ENCODE results near the gene PTPN22. TPM values are rescaled to one million over a fixed set of nuclear protein-coding genes. Genes with fewer than 3 reads are reported as not detected.

The PTPN22 gene
- total and polyA plus RNA-seq, 9 of the 15 experiments (the other 6 are each of a cell fraction or from before 2014, with no cell fraction given), result 0.45 to 4.6 (median 1.1) TPM

DNA sequence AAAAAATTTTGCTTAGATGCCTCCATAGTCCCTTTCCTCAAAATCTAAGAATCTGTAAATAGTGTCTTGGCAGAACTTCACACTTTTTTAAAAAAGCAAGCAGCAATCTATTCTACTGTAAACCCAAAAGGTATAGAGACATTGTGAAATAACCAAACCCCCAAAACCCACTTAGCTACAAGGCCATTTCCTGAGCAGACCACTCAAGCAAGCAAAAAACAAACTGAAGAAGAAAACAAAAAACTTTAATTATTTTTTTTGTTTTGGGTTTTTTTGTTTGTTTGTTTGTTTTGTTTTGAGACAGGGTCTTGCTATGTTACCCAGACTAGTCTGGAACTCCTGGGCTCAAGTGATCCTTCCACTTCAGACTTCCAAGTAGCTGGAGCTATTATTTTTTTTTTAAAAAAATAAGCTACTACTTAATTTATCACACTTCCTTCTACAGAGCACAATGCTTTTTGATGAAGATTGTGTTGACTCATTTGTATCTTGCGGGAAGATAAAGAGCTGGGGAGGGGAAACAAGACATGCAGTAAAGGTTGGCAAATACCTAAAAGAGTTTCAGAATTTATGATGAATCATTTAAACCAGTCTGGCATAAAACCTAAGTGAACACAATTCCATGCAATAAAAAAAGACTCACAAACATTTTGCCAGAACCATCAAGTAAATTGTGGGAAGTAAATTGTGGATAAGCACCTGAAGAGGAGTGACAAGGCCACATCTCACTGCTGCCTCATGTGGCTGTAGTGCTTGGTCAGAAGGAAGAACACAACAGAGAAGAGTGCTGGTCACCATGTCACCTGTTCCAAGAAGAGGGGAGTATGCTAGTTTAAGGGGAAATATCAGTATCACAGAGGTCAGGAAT lies 2.7 kb upstream of the PTPN22 start (continued):
- TF ChIP-seq DPF2 (IDR thresholded peaks at IDR 0.05), result peak; percentile 78
- TF ChIP-seq ZNF830 (CRISPR knock-in tag; IDR thresholded peaks at IDR 0.05), result no peak
- peak; percentile 67 for TF ChIP-seq NFIC (IDR thresholded peaks at IDR 0.05)
- TF ChIP-seq, protein P1, sequence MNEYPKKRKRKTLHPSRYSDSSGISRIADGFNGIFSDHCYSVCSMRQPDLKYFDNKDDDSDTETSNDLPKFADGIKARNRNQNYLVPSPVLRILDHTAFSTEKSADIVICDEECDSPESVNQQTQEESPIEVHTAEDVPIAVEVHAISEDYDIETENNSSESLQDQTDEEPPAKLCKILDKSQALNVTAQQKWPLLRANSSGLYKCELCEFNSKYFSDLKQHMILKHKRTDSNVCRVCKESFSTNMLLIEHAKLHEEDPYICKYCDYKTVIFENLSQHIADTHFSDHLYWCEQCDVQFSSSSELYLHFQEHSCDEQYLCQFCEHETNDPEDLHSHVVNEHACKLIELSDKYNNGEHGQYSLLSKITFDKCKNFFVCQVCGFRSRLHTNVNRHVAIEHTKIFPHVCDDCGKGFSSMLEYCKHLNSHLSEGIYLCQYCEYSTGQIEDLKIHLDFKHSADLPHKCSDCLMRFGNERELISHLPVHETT (CRISPR knock-in tag; conservative IDR thresholded peaks at IDR 0.05 in 1 of 2, IDR thresholded peaks at IDR 0.05 in 1 of 2), result peak in 1 of 2 experiments; percentile 51; a peak in 1 of 4 replicates
- TF ChIP-seq, protein P2, sequence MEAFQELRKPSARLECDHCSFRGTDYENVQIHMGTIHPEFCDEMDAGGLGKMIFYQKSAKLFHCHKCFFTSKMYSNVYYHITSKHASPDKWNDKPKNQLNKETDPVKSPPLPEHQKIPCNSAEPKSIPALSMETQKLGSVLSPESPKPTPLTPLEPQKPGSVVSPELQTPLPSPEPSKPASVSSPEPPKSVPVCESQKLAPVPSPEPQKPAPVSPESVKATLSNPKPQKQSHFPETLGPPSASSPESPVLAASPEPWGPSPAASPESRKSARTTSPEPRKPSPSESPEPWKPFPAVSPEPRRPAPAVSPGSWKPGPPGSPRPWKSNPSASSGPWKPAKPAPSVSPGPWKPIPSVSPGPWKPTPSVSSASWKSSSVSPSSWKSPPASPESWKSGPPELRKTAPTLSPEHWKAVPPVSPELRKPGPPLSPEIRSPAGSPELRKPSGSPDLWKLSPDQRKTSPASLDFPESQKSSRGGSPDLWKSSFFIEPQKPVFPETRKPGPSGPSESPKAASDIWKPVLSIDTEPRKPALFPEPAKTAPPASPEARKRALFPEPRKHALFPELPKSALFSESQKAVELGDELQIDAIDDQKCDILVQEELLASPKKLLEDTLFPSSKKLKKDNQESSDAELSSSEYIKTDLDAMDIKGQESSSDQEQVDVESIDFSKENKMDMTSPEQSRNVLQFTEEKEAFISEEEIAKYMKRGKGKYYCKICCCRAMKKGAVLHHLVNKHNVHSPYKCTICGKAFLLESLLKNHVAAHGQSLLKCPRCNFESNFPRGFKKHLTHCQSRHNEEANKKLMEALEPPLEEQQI (IDR thresholded peaks at IDR 0.05), result peak; percentile 27; the same call in 1 of the 2 replicates
- TF ChIP-seq TOE1 (IDR thresholded peaks at IDR 0.05; ENCODE audit: borderline replicate concordance), result 0 out of 2 replicates have a peak, but pooled peaks have one; percentile 9
- TF ChIP-seq TOE1 (CRISPR knock-in tag; IDR thresholded peaks at IDR 0.05; ENCODE audit: borderline replicate concordance, low read depth), result no peak
- no peak for TF ChIP-seq YY1 (IDR thresholded peaks at IDR 0.05; ENCODE audit: borderline replicate concordance in 1 of 3, control insufficient read depth in 1 of 3, extremely low read depth in 1 of 3, insufficient read depth in 3 of 3, insufficient read length in 1 of 3, insufficient replicate concordance in 2 of 3, low read depth in 1 of 3, low read length in 2 of 3)
- TF ChIP-seq ZNF24 (IDR thresholded peaks at IDR 0.05), result no peak; the same call in 1 of the 2 replicates
- TF ChIP-seq SMARCE1 (IDR thresholded peaks at IDR 0.05), result peak; percentile 65; the same call in 1 of the 2 replicates
- TF ChIP-seq, protein P3, sequence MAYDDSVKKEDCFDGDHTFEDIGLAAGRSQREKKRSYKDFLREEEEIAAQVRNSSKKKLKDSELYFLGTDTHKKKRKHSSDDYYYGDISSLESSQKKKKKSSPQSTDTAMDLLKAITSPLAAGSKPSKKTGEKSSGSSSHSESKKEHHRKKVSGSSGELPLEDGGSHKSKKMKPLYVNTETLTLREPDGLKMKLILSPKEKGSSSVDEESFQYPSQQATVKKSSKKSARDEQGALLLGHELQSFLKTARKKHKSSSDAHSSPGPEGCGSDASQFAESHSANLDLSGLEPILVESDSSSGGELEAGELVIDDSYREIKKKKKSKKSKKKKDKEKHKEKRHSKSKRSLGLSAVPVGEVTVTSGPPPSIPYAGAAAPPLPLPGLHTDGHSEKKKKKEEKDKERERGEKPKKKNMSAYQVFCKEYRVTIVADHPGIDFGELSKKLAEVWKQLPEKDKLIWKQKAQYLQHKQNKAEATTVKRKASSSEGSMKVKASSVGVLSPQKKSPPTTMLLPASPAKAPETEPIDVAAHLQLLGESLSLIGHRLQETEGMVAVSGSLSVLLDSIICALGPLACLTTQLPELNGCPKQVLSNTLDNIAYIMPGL (CRISPR knock-in tag; IDR thresholded peaks at IDR 0.05), result no peak
- no peak for TF ChIP-seq ZNF77 (CRISPR knock-in tag; IDR thresholded peaks at IDR 0.05)
- 0 out of 2 replicates have a peak, but pooled peaks have one; percentile 12 for TF ChIP-seq CC2D1A (IDR thresholded peaks at IDR 0.05)
- peak; percentile 43; the same call in 1 of the 2 replicates for TF ChIP-seq MAFF (IDR thresholded peaks at IDR 0.05; ENCODE audit: low read length)
- peak; percentile 26; the same call in 1 of the 2 replicates for TF ChIP-seq CTBP1 (IDR thresholded peaks at IDR 0.05; ENCODE audit: borderline replicate concordance)
- TF ChIP-seq ARID1B (IDR thresholded peaks at IDR 0.05), result peak; percentile 70
- TF ChIP-seq, protein P4, sequence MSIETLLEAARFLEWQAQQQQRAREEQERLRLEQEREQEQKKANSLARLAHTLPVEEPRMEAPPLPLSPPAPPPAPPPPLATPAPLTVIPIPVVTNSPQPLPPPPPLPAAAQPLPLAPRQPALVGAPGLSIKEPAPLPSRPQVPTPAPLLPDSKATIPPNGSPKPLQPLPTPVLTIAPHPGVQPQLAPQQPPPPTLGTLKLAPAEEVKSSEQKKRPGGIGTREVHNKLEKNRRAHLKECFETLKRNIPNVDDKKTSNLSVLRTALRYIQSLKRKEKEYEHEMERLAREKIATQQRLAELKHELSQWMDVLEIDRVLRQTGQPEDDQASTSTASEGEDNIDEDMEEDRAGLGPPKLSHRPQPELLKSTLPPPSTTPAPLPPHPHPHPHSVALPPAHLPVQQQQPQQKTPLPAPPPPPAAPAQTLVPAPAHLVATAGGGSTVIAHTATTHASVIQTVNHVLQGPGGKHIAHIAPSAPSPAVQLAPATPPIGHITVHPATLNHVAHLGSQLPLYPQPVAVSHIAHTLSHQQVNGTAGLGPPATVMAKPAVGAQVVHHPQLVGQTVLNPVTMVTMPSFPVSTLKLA (conservative IDR thresholded peaks at IDR 0.05), result 0 out of 4 replicates have a peak, but pooled peaks of 1 of the 2 experiments have one; percentile 14
- TF ChIP-seq RAD21 (CRISPR knock-in tag; conservative IDR thresholded peaks at IDR 0.05 in 1 of 2, IDR thresholded peaks at IDR 0.05 in 1 of 2), result peak; percentile 37 to 38; a peak in 1 of 4 replicates

Data from K562 (cell line).